GM12878 (cell line): ENCODE results near the gene ACVR1B. TPM values are rescaled to one million over a fixed set of nuclear protein-coding genes. Genes with fewer than 3 reads are reported as not detected.

ENCODE experiments used
- ATAC-seq: fragments of 200-7000 bp; cut with Tn5 transposase; 3 replicates; pipeline ENCODE4 v1.9.1; 2020; ENCODE audit warnings: mild to moderate bottlenecking, moderate library complexity
- BruUV-seq: library from RNA; stranded (reverse); fragments of 400-500 nt; replicated peaks from 2 replicates; lab custom pipeline; 2021; lab: Mats Ljungman, UMichigan
- CTCF ChIA-PET: fragments of 300-600 bp; sonication (Branson Sonifier 250); formaldehyde crosslinking; extraction: SDS; loops from one replicate; lab custom pipeline; 2021; ENCODE audit warnings: inconsistent platforms; lab: Yijun Ruan, JAX
- POLR2A ChIA-PET: fragments of 350-600 bp; formaldehyde crosslinking; extraction: SDS; loops from one replicate; lab custom pipeline; 2021; ENCODE audit warnings: inconsistent platforms; lab: Charles Lee
- RAD21 ChIA-PET: fragments of 300-600 bp; sonication (Branson Sonifier 250); formaldehyde crosslinking; loops from one replicate; lab custom pipeline; 2023; ENCODE audit warnings: antibody characterized with exemption; ENCODE audit not compliant: unreplicated experiment; lab: Charles Lee
- SMC1A ChIA-PET: fragments of 300-600 bp; sonication (Branson Sonifier 250); formaldehyde crosslinking; loops from one replicate; lab custom pipeline; 2023; ENCODE audit not compliant: unreplicated experiment, uncharacterized antibody; lab: Charles Lee
- DNase-seq: peaks from one replicate; pipeline ENCODE4 v3.0.0-alpha.2; 2011; ENCODE audit warnings: low read depth, low spot score
- FAIRE-seq: peaks from 3 replicates; lab custom pipeline; 2011; peaks lifted over from hg19 to GRCh38; lab: Jason Lieb, UNC
- H2AFZ ChIP-seq: 2 replicates; pipeline ENCODE4 v1.6.0; 2011; ENCODE audit warnings: low read depth, low read length, control low read depth; ENCODE audit not compliant: control insufficient read depth
- H3K27ac ChIP-seq: 2 replicates; pipeline ENCODE4 v1.5.1; 2011; ENCODE audit warnings: control low read depth; ENCODE audit not compliant: control insufficient read depth, insufficient read depth
- H3K27me3 ChIP-seq, 2 experiments: replicated peaks in 1 of 2; 2 replicates each; pipeline versions ENCODE4 v1.6.0 to v1.6.1; 2011; ENCODE audit warnings: low read length in 1 of 2; ENCODE audit not compliant: control insufficient read depth in 2 of 2, insufficient read depth in 2 of 2
- H3K36me3 ChIP-seq, 2 experiments: 2 replicates each; pipeline ENCODE4 v1.5.1; 2011; ENCODE audit warnings: low read length in 1 of 2; ENCODE audit not compliant: control insufficient read depth in 2 of 2, insufficient read depth in 2 of 2
- H3K4me1 ChIP-seq: 2 replicates; pipeline ENCODE4 v1.6.1; 2011; ENCODE audit warnings: mild to moderate bottlenecking, low read length, moderate library complexity, mixed read lengths; ENCODE audit not compliant: control insufficient read depth, insufficient read depth
- H3K4me2 ChIP-seq: 2 replicates; pipeline ENCODE4 v1.6.0; 2011; ENCODE audit warnings: control low read depth; ENCODE audit not compliant: control insufficient read depth, insufficient read depth
- H3K4me3 ChIP-seq: fragments of 200-600 bp; sonication (generic); 2 replicates; pipeline ENCODE4 v1.5.1; 2016
- H3K79me2 ChIP-seq: 2 replicates; pipeline ENCODE4 v1.6.0; 2011; ENCODE audit warnings: low read length; ENCODE audit not compliant: control insufficient read depth, insufficient read depth
- H3K9ac ChIP-seq: 2 replicates; pipeline ENCODE4 v1.8.0; 2011; ENCODE audit warnings: low read length, control low read depth, mixed read lengths; ENCODE audit not compliant: control insufficient read depth, insufficient read depth
- H3K9me3 ChIP-seq: replicated peaks from 3 replicates; pipeline ENCODE4 v1.5.1; 2011; ENCODE audit warnings: mild to moderate bottlenecking, low read length; ENCODE audit not compliant: control insufficient read depth, insufficient read depth
- H4K20me1 ChIP-seq: 2 replicates; pipeline ENCODE4 v1.6.0; 2011; ENCODE audit not compliant: control insufficient read depth, insufficient read depth
- BCL11A ChIP-seq: IDR thresholded peaks from 2 replicates; pipeline ENCODE4 v1.6.1; 2011; ENCODE audit warnings: low read depth, low read length
- BHLHE40 ChIP-seq, 2 experiments: fragments of 450-650 bp in 1 of 2; IDR thresholded peaks; 2 replicates each; pipeline ENCODE4 v1.6.1; 2011 to 2017; ENCODE audit warnings: low read depth in 2 of 2, borderline replicate concordance in 1 of 2, improper control_type of control experiment in 1 of 2, low read length in 1 of 2, mild to moderate bottlenecking in 1 of 2
- CHD1 ChIP-seq: IDR thresholded peaks from 2 replicates; pipeline ENCODE4 v1.6.1; 2012; ENCODE audit warnings: low read depth, low read length, improper control_type of control experiment
- EZH2 ChIP-seq: IDR thresholded peaks from 2 replicates; pipeline ENCODE4 v1.6.1; 2012; ENCODE audit warnings: low read depth, mild to moderate bottlenecking, control low read depth, inconsistent platforms, low read length, borderline replicate concordance; ENCODE audit not compliant: control insufficient read depth
- KDM1A ChIP-seq: fragments of 200-600 bp; sonication (generic); IDR thresholded peaks from 2 replicates; pipeline ENCODE4 v1.6.1; 2016; ENCODE audit warnings: borderline replicate concordance
- MYC ChIP-seq: IDR thresholded peaks from 2 replicates; pipeline ENCODE4 v1.6.1; 2011; ENCODE audit warnings: mild to moderate bottlenecking, low read length, moderate library complexity, inconsistent platforms; ENCODE audit not compliant: insufficient read depth, insufficient replicate concordance, insufficient read length, severe bottlenecking
- POLR2AphosphoS5 ChIP-seq: IDR thresholded peaks from 2 replicates; pipeline ENCODE4 v1.6.1; 2011; ENCODE audit warnings: mild to moderate bottlenecking, low read length, inconsistent platforms
- RAD21 ChIP-seq: IDR thresholded peaks from 2 replicates; pipeline ENCODE4 v1.6.1; 2011; ENCODE audit warnings: mild to moderate bottlenecking, low read depth, low read length, moderate library complexity; ENCODE audit not compliant: insufficient read depth
- SP1 ChIP-seq: IDR thresholded peaks from one replicate; pipeline ENCODE4 v1.6.1; 2011; ENCODE audit warnings: low read depth, low read length
- ZNF274 ChIP-seq: IDR thresholded peaks from one replicate; pipeline ENCODE4 v1.8.0; 2011; ENCODE audit not compliant: insufficient read length, insufficient read depth
- WGBS: methylation state at CpG from one replicate; pipeline ENCODE4 v1.1.6; 2016; ENCODE audit warnings: low lambda C conversion rate; ENCODE audit not compliant: insufficient replicate concordance, insufficient coverage; ENCODE audit errors: missing lambda C conversion rate; 5-methylcytosine and 5-hydroxymethylcytosine counted together
- in situ Hi-C: fragments of 300-500 bp; cut with MboI; formaldehyde crosslinking; loops from 9 replicates; pipeline ENCODE4 v1.14.3; 2018; ENCODE audit warnings: mixed read lengths
- intact Hi-C: fragments of 100-400 bp; cut with micrococcal nuclease; formaldehyde crosslinking; loops from one replicate; pipeline ENCODE4 v1.14.2; 2022; ENCODE audit not compliant: unreplicated experiment
- polyA plus RNA-seq, 11 experiments: library from polyadenylated mRNA; depleted of rRNA in 4 of 11; unstranded in 6 of 11; stranded (reverse) in 5 of 11; fragments of >200 nt; fragmentation: Nextera tagmentation in 4 of 11; fragmentation: Illumina TruSeq in 1 of 11; extraction: Ambion mirVana in 4 of 11; extraction: Trizol in 1 of 11; gene quantifications; 1 replicate in 1 of 11; 2 replicates in 10 of 11; pipeline versions ENCODE4 v1.2.1 to v1.2.3, GENCODE V29; 2011 to 2016; ENCODE audit warnings: inconsistent platforms in 2 of 11, missing spikeins in 2 of 11, low read depth in 1 of 11
- total RNA-seq, 4 experiments: library from RNA; depleted of rRNA in 3 of 4; stranded (reverse); fragments of >200 nt in 3 of 4; fragmentation: Illumina TruSeq in 1 of 4; extraction: Trizol in 1 of 4; gene quantifications; 2 replicates each; pipeline versions ENCODE4 v1.2.1 to v1.2.3, GENCODE V29; 2013 to 2021
- TF ChIP-seq, protein P1 (sequence below), 3 experiments: IDR thresholded peaks in 2 of 3; conservative IDR thresholded peaks in 1 of 3; 2 replicates each; pipeline ENCODE4 v1.5.1; 2011; ENCODE audit warnings: low read depth in 3 of 3, low read length in 3 of 3, mild to moderate bottlenecking in 3 of 3, control low read depth in 2 of 3, moderate library complexity in 2 of 3, inconsistent platforms in 1 of 3, mixed read lengths in 1 of 3; ENCODE audit not compliant: control insufficient read depth in 2 of 3, insufficient read depth in 1 of 3; ENCODE audit errors: extremely low read depth in 1 of 3
- TF ChIP-seq, protein P2 (sequence below): IDR thresholded peaks from 2 replicates; pipeline ENCODE4 v1.6.1; 2011; ENCODE audit warnings: borderline replicate concordance, low read depth, mild to moderate bottlenecking, moderate library complexity, low read length; ENCODE audit not compliant: insufficient read depth, poor library complexity, severe bottlenecking
- TF ChIP-seq, protein P3 (sequence below): IDR thresholded peaks from 2 replicates; pipeline ENCODE4 v1.6.1; 2012; ENCODE audit warnings: low read length, inconsistent platforms
- TF ChIP-seq, protein P4 (sequence below): IDR thresholded peaks from 2 replicates; pipeline ENCODE4 v1.6.1; 2011; ENCODE audit warnings: mild to moderate bottlenecking, low read depth, low read length, moderate library complexity; ENCODE audit not compliant: insufficient replicate concordance

Gene ACVR1B
- total and polyA plus RNA-seq, 10 of the 15 experiments (the other 5 are each of a cell fraction or from before 2014, with no cell fraction given): 0.02 to 0.69 (median 0.16) TPM; not detected in 2

DNA sequence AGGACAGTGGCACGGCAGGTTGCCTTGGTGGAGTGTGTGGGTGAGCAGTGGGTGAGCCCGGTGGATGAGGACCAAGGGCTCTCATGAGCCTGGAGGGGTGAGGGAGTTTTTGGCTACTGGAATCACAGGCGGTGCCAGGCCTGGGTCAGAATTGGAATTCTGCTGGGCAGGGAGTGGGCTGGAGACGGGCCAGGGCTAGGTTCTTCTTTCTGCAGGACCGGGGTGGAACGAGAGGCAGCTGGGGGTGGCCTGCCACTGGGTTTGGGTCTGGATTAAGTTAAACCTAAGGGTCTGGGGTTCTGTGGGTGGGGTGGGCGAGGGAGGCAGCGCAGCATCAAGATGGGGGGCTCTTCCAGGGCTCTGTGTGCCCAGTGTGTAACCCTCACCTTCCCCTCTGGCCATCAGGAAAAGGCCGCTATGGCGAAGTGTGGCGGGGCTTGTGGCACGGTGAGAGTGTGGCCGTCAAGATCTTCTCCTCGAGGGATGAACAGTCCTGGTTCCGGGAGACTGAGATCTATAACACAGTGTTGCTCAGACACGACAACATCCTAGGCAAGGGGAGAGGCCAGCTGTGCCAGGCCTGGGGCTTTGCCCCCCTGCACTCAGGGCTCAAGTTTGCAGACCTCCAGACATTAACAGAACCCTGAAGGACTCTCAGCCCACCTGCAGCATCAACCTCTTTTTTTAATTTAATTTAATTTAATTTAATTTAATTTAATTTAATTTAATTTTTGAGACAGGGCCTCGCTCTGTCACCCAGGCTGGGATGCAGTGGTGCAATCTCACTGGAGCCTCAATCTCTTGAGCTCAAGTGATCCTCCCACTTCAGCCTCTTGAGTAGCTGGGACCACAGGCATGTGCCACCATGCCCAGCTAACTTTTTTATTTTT, 37.2 kb upstream of the ACVR1B start:
- Histone ChIP-seq H2AFZ (no peak overlapping the region), H3K27me3 (peaks cover 1 to 4% of the 10 kb centered on the region in 2 experiments; a peak in 3 of 4 replicates), H3K4me2 (no peak overlapping the region), H3K36me3 (no peaks in the 10 kb centered on the region), H3K9me3 (no peaks in the 10 kb centered on the region), H3K27ac (no peak overlapping the region), H3K4me1 (peaks cover 14% of the 10 kb centered on the region), H3K4me3 (no peak overlapping the region), H4K20me1 (no peaks in the 10 kb centered on the region), H3K79me2 (no peaks in the 10 kb centered on the region), H3K9ac (no peak overlapping the region)
- FAIRE-seq (no peak), ATAC-seq (no peak), DNase-seq (no peak)
- 37% methylated on average over 16 of the region's 17 CpGs for WGBS
- in situ Hi-C loops: no loop called here
- ChIA-PET RAD21 (interaction anchor here (0.6 kb wide), 1 partner anchor 97 kb away, joined by 3 read pairs; no protein-coding TSS in a partner anchor), CTCF (interaction anchor here (1.3 kb wide), 1 partner anchor 67 kb away, joined by 3 read pairs; no protein-coding TSS in a partner anchor), SMC1A (interaction anchor here (1.2 kb wide), 1 partner anchor 63 kb away, joined by 3 read pairs; no protein-coding TSS in a partner anchor), POLR2A (no interaction called here)
- no TSS peak for BruUV-seq
- intact Hi-C loops: no loop called here
- TF ChIP-seq MYC: no peak
- TF ChIP-seq KDM1A: no peak
- TF ChIP-seq, protein P1, sequence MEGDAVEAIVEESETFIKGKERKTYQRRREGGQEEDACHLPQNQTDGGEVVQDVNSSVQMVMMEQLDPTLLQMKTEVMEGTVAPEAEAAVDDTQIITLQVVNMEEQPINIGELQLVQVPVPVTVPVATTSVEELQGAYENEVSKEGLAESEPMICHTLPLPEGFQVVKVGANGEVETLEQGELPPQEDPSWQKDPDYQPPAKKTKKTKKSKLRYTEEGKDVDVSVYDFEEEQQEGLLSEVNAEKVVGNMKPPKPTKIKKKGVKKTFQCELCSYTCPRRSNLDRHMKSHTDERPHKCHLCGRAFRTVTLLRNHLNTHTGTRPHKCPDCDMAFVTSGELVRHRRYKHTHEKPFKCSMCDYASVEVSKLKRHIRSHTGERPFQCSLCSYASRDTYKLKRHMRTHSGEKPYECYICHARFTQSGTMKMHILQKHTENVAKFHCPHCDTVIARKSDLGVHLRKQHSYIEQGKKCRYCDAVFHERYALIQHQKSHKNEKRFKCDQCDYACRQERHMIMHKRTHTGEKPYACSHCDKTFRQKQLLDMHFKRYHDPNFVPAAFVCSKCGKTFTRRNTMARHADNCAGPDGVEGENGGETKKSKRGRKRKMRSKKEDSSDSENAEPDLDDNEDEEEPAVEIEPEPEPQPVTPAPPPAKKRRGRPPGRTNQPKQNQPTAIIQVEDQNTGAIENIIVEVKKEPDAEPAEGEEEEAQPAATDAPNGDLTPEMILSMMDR (IDR thresholded peaks at IDR 0.05 in 2 of 3, conservative IDR thresholded peaks at IDR 0.05 in 1 of 3; ENCODE audit: control insufficient read depth in 2 of 3, extremely low read depth in 1 of 3, insufficient read depth in 1 of 3, low read depth in 3 of 3, low read length in 3 of 3): no peak
- no peak for TF ChIP-seq CHD1
- TF ChIP-seq SP1: no peak
- TF ChIP-seq POLR2AphosphoS5: no peak
- TF ChIP-seq EZH2: no peak
- TF ChIP-seq BCL11A: no peak
- TF ChIP-seq, protein P2, sequence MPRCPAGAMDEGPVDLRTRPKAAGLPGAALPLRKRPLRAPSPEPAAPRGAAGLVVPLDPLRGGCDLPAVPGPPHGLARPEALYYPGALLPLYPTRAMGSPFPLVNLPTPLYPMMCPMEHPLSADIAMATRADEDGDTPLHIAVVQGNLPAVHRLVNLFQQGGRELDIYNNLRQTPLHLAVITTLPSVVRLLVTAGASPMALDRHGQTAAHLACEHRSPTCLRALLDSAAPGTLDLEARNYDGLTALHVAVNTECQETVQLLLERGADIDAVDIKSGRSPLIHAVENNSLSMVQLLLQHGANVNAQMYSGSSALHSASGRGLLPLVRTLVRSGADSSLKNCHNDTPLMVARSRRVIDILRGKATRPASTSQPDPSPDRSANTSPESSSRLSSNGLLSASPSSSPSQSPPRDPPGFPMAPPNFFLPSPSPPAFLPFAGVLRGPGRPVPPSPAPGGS: no peak
- TF ChIP-seq BHLHE40 (IDR thresholded peaks at IDR 0.05; ENCODE audit: borderline replicate concordance in 1 of 2, low read depth in 2 of 2, low read length in 1 of 2): no peak
- TF ChIP-seq, protein P3, sequence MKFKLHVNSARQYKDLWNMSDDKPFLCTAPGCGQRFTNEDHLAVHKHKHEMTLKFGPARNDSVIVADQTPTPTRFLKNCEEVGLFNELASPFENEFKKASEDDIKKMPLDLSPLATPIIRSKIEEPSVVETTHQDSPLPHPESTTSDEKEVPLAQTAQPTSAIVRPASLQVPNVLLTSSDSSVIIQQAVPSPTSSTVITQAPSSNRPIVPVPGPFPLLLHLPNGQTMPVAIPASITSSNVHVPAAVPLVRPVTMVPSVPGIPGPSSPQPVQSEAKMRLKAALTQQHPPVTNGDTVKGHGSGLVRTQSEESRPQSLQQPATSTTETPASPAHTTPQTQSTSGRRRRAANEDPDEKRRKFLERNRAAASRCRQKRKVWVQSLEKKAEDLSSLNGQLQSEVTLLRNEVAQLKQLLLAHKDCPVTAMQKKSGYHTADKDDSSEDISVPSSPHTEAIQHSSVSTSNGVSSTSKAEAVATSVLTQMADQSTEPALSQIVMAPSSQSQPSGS: no peak
- TF ChIP-seq RAD21: no peak
- TF ChIP-seq ZNF274: no peak
- TF ChIP-seq, protein P4, sequence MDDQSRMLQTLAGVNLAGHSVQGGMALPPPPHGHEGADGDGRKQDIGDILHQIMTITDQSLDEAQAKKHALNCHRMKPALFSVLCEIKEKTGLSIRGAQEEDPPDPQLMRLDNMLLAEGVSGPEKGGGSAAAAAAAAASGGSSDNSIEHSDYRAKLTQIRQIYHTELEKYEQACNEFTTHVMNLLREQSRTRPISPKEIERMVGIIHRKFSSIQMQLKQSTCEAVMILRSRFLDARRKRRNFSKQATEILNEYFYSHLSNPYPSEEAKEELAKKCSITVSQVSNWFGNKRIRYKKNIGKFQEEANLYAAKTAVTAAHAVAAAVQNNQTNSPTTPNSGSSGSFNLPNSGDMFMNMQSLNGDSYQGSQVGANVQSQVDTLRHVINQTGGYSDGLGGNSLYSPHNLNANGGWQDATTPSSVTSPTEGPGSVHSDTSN: no peak
